PC-9 (cell line): ENCODE results near the gene TMEM91. TPM values are rescaled to one million over a fixed set of nuclear protein-coding genes. Genes with fewer than 3 reads are reported as not detected.

Experiments
- BruUV-seq: library from RNA; stranded (reverse); fragments of 400-500 nt; replicated peaks from 2 replicates; lab custom pipeline; 2021; lab: Mats Ljungman, UMichigan
- CTCF ChIA-PET: fragments of 300-600 bp; sonication (Branson Sonifier 250); formaldehyde crosslinking; loops from one replicate; lab custom pipeline; 2022; ENCODE audit warnings: antibody characterized with exemption; lab: Charles Lee
- POLR2A ChIA-PET: fragments of 300-600 bp; sonication (Branson Sonifier 250); formaldehyde crosslinking; loops from one replicate; lab custom pipeline; 2022; ENCODE audit warnings: antibody characterized with exemption; ENCODE audit not compliant: unreplicated experiment; lab: Charles Lee
- DNase-seq, 2 experiments: peaks; one replicate each; pipeline versions ENCODE4 v3.0.0 to v3.0.0-alpha.2; 2015 to 2022; ENCODE audit warnings: mixed read lengths in 1 of 2
- H2AFZ ChIP-seq: fragments of 200-600 bp; sonication (generic); 2 replicates; pipeline ENCODE4 v1.8.1; 2017; ENCODE audit warnings: antibody characterized with exemption
- H3F3A ChIP-seq: fragments of 200-600 bp; sonication (generic); 2 replicates; pipeline ENCODE4 v1.8.1; 2017; ENCODE audit warnings: antibody characterized with exemption, mild to moderate bottlenecking, low read depth; ENCODE audit not compliant: insufficient read depth
- H3K27ac ChIP-seq: fragments of 200-600 bp; sonication (generic); 2 replicates; pipeline ENCODE4 v1.6.1; 2016; ENCODE audit warnings: mixed run types
- H3K27me3 ChIP-seq: fragments of 200-600 bp; sonication (generic); 2 replicates; pipeline ENCODE4 v1.6.1; 2016; ENCODE audit warnings: low read depth, mixed run types; ENCODE audit not compliant: insufficient read depth
- H3K36me3 ChIP-seq: fragments of 200-600 bp; sonication (generic); 2 replicates; pipeline ENCODE4 v1.6.1; 2016; ENCODE audit warnings: low read depth, mixed run types
- H3K4me1 ChIP-seq: fragments of 200-600 bp; sonication (generic); replicated peaks from 2 replicates; pipeline ENCODE4 v1.6.1; 2016; ENCODE audit warnings: mixed run types; ENCODE audit not compliant: insufficient read depth
- H3K4me2 ChIP-seq: fragments of 200-600 bp; sonication (generic); 2 replicates; pipeline ENCODE4 v1.6.1; 2017; ENCODE audit warnings: mixed run types
- H3K4me3 ChIP-seq: fragments of 200-600 bp; sonication (generic); 2 replicates; pipeline ENCODE4 v1.6.1; 2016; ENCODE audit warnings: mixed run types
- H3K79me2 ChIP-seq: fragments of 200-600 bp; sonication (generic); 2 replicates; pipeline ENCODE4 v1.6.1; 2017; ENCODE audit warnings: low read depth, mixed run types
- H3K9me2 ChIP-seq: fragments of 200-600 bp; sonication (generic); 2 replicates; pipeline ENCODE4 v1.8.1; 2017; ENCODE audit warnings: mild to moderate bottlenecking; ENCODE audit not compliant: insufficient read depth
- H3K9me3 ChIP-seq: fragments of 200-600 bp; sonication (generic); 2 replicates; pipeline ENCODE4 v1.8.1; 2016; ENCODE audit warnings: low read depth; ENCODE audit not compliant: insufficient read depth
- H4K20me1 ChIP-seq: fragments of 200-600 bp; sonication (generic); 2 replicates; pipeline ENCODE4 v1.8.1; 2017; ENCODE audit not compliant: insufficient read depth
- CTCF ChIP-seq: fragments of 200-600 bp; sonication (generic); conservative IDR thresholded peaks from 2 replicates; pipeline ENCODE4 v1.6.1; 2017; ENCODE audit warnings: mixed run types, antibody characterized with exemption, mild to moderate bottlenecking, moderate library complexity
- EZH2 ChIP-seq: fragments of 200-600 bp; sonication (generic); IDR thresholded peaks from 2 replicates; pipeline ENCODE4 v1.8.0; 2017; ENCODE audit warnings: antibody characterized with exemption, low read depth
- intact Hi-C: fragments of 100-400 bp; cut with micrococcal nuclease; formaldehyde crosslinking; loops from one replicate; pipeline ENCODE4 v1.10.0; 2022; ENCODE audit not compliant: unreplicated experiment
- total RNA-seq: library from RNA; stranded (reverse); gene quantifications from 2 replicates; pipeline ENCODE4 v1.2.3, GENCODE V29; 2021

TMEM91 gene
- total RNA-seq, 1 experiment from 2014 or later = 21.9 TPM

GRCh38 chr19:41428481-41428859 lies 52.1 kb downstream of the TMEM91 start:
- intact Hi-C loops = no loop called here
- Histone ChIP-seq H3K27me3 (no peaks in the 10 kb centered on the region), H3K79me2 (no peaks in the 10 kb centered on the region), H3K36me3 (no peaks in the 10 kb centered on the region), H3K4me3 (no peak overlapping the region), H3K9me3 (no peaks in the 10 kb centered on the region), H3K9me2 (no peaks in the 10 kb centered on the region), H3F3A (peaks cover 8% of the 10 kb centered on the region; the same call in 1 of the 2 replicates), H4K20me1 (no peaks in the 10 kb centered on the region), H3K4me2 (no peak overlapping the region), H3K27ac (no peak overlapping the region), H3K4me1 (no peaks in the 10 kb centered on the region), H2AFZ (no peak overlapping the region)
- ChIA-PET POLR2A (no interaction called here), CTCF (no interaction called here)
- DNase-seq = no peak
- no TSS peak for BruUV-seq
- no peak for TF ChIP-seq EZH2
- TF ChIP-seq CTCF = no peak

GRCh38 chr19:41430922-41431321 lies 54.6 kb downstream of the TMEM91 start:
- H3K79me2 ChIP-seq = no peaks in the 10 kb centered on the region
- H3K27me3 ChIP-seq = no peaks in the 10 kb centered on the region
- H3K4me3 ChIP-seq = no peak overlapping the region
- TF ChIP-seq EZH2 (no peak), CTCF (no peak)
- BruUV-seq = no TSS peak
- H3K9me2 ChIP-seq = no peaks in the 10 kb centered on the region
- ChIA-PET POLR2A (no interaction called here), CTCF (no interaction called here)
- no peak for DNase-seq
- H3K36me3 ChIP-seq = no peaks in the 10 kb centered on the region
- no peaks in the 10 kb centered on the region for H4K20me1 ChIP-seq
- no peak overlapping the region for H2AFZ ChIP-seq
- H3K27ac ChIP-seq = no peak overlapping the region
- no peak overlapping the region for H3K4me2 ChIP-seq
- no peaks in the 10 kb centered on the region for H3K9me3 ChIP-seq
- intact Hi-C loops = loop anchor here (2.0 to 10.0 kb wide), 2 partner anchors 76 to 110 kb away; partner anchors contain the start of gene TGFB1
- H3K4me1 ChIP-seq = no peaks in the 10 kb centered on the region
- peaks cover 10% of the 10 kb centered on the region; the same call in 1 of the 2 replicates for H3F3A ChIP-seq

GRCh38 chr19:41431426-41432386 lies 55.4 kb downstream of the TMEM91 start:
- intact Hi-C loops = loop anchor here (2.0 to 10.0 kb wide), 2 partner anchors 77 to 111 kb away; partner anchors contain the start of gene TGFB1
- H3K9me3 ChIP-seq = no peaks in the 10 kb centered on the region
- BruUV-seq = no TSS peak
- no peak overlapping the region for H3K4me2 ChIP-seq
- peaks cover 10% of the 10 kb centered on the region; the same call in 1 of the 2 replicates for H3F3A ChIP-seq
- no peaks in the 10 kb centered on the region for H3K36me3 ChIP-seq
- TF ChIP-seq CTCF (peak; percentile 45), EZH2 (no peak)
- no peaks in the 10 kb centered on the region for H3K4me1 ChIP-seq
- no peak overlapping the region for H3K4me3 ChIP-seq
- POLR2A ChIA-PET = interaction anchor here (0.6 kb wide), 1 partner anchor 168 kb away, joined by 4 read pairs; no protein-coding TSS in a partner anchor
- no peaks in the 10 kb centered on the region for H3K79me2 ChIP-seq
- no peaks in the 10 kb centered on the region for H4K20me1 ChIP-seq
- CTCF ChIA-PET = interaction anchor here (0.6 kb wide), 1 partner anchor 248 kb away, joined by 5 read pairs; no protein-coding TSS in a partner anchor
- no peak for DNase-seq
- H3K9me2 ChIP-seq = no peaks in the 10 kb centered on the region
- no peak overlapping the region for H2AFZ ChIP-seq
- no peak overlapping the region for H3K27ac ChIP-seq
- no peaks in the 10 kb centered on the region for H3K27me3 ChIP-seq
